B cell (primary cell): ENCODE results near the gene SMOC1. TPM values are rescaled to one million over a fixed set of nuclear protein-coding genes. Genes with fewer than 3 reads are reported as not detected.

Experiments used
- ATAC-seq: fragments of 200-7000 bp; cut with Tn5 transposase; one replicate; pipeline ENCODE4 v1.10.0; 2021; ENCODE audit warnings: low read depth, mild to moderate bottlenecking, moderate number of reproducible peaks, moderate library complexity
- CTCF ChIA-PET: fragments of 350-600 bp; sonication (Branson Sonifier 250); formaldehyde crosslinking; loops from one replicate; lab custom pipeline; 2021; ENCODE audit warnings: antibody characterized with exemption, inconsistent platforms; lab: Charles Lee
- POLR2A ChIA-PET: fragments of 350-600 bp; sonication (Branson Sonifier 250); formaldehyde crosslinking; loops from one replicate; lab custom pipeline; 2021; ENCODE audit warnings: antibody characterized with exemption; lab: Charles Lee
- DNase-seq: peaks from one replicate; pipeline ENCODE4 v3.0.0; 2013
- H2AFZ ChIP-seq: 2 replicates; pipeline ENCODE4 v1.6.1; 2012; ENCODE audit warnings: mild to moderate bottlenecking, low read depth, low read length; ENCODE audit not compliant: insufficient read depth, poor library complexity, severe bottlenecking
- H3K27ac ChIP-seq, 2 donors: 1 replicate in 1 of 2; 2 replicates in 1 of 2; pipeline ENCODE4 v1.5.1; 2012 to 2013; ENCODE audit warnings: low read length in 2 of 2, mild to moderate bottlenecking in 2 of 2, moderate library complexity in 1 of 2
- H3K27me3 ChIP-seq, 4 experiments: fragments of 200-600 bp in 1 of 4; sonication (generic) in 1 of 4; replicated peaks in 1 of 4; 1 replicate in 2 of 4; 2 replicates in 2 of 4; pipeline versions ENCODE4 v1.6.1 to v1.7.0; 2013 to 2016; ENCODE audit warnings: low read length in 3 of 4, mild to moderate bottlenecking in 2 of 4, mixed read lengths in 1 of 4, moderate library complexity in 1 of 4; ENCODE audit not compliant: insufficient read depth in 4 of 4, control insufficient read depth in 3 of 4; ENCODE audit errors: control extremely low read depth in 1 of 4
- H3K36me3 ChIP-seq, 2 experiments: replicated peaks in 1 of 2; 1 replicate in 1 of 2; 2 replicates in 1 of 2; pipeline versions ENCODE4 v1.6.1 to v1.7.1; 2013; ENCODE audit warnings: low read length in 1 of 2; ENCODE audit not compliant: insufficient read depth in 2 of 2, control insufficient read depth in 1 of 2; ENCODE audit errors: control extremely low read depth in 1 of 2, extremely low read depth in 1 of 2
- H3K4me1 ChIP-seq, 2 donors: fragments of 200-600 bp in 1 of 2; sonication (generic) in 1 of 2; 1 replicate in 1 of 2; 2 replicates in 1 of 2; pipeline versions ENCODE4 v1.5.1 to v1.6.1; 2013 to 2017; ENCODE audit warnings: low read length in 2 of 2; ENCODE audit not compliant: control insufficient read depth in 2 of 2, insufficient read depth in 2 of 2
- H3K4me2 ChIP-seq: replicated peaks from 2 replicates; pipeline ENCODE3; 2012; ENCODE audit warnings: mild to moderate bottlenecking, low read depth, low read length; ENCODE audit not compliant: poor library complexity, severe bottlenecking
- H3K4me3 ChIP-seq, 5 experiments: fragments of 200-600 bp in 1 of 5; sonication (generic) in 1 of 5; 1 replicate in 3 of 5; 2 replicates in 2 of 5; pipeline versions ENCODE4 v1.5.1 to v1.7.0; 2011 to 2016; ENCODE audit warnings: low read length in 4 of 5, mild to moderate bottlenecking in 4 of 5, low read depth in 2 of 5, control low read depth in 1 of 5, moderate library complexity in 1 of 5; ENCODE audit not compliant: insufficient read depth in 1 of 5; ENCODE audit errors: control extremely low read depth in 1 of 5, extremely low read depth in 1 of 5
- H3K79me2 ChIP-seq: fragments of 200-600 bp; sonication (generic); one replicate; pipeline ENCODE4 v1.6.0; 2016; ENCODE audit warnings: low read length; ENCODE audit not compliant: control insufficient read depth, insufficient read depth
- H3K9ac ChIP-seq: fragments of 200-600 bp; sonication (generic); 2 replicates; pipeline ENCODE4 v1.6.1; 2017; ENCODE audit warnings: mild to moderate bottlenecking, low read length, moderate library complexity
- H3K9me3 ChIP-seq, 3 donors: one replicate each; pipeline versions ENCODE4 v1.6.1 to v1.7.1; 2013; ENCODE audit warnings: low read length in 2 of 3; ENCODE audit not compliant: control insufficient read depth in 2 of 3, insufficient read depth in 1 of 3; ENCODE audit errors: control extremely low read depth in 1 of 3
- H4K20me1 ChIP-seq: 2 replicates; pipeline ENCODE4 v1.6.0; 2012; ENCODE audit warnings: mild to moderate bottlenecking, low read length; ENCODE audit not compliant: insufficient read depth, control insufficient read depth, poor library complexity, severe bottlenecking
- H3K27ac Mint-ChIP-seq: one replicate; pipeline ENCODE4 v1.8.0; 2021; ENCODE audit warnings: mixed read lengths
- H3K27me3 Mint-ChIP-seq: one replicate; pipeline ENCODE4 v1.8.0; 2021; ENCODE audit warnings: mixed read lengths
- H3K4me1 Mint-ChIP-seq: one replicate; pipeline ENCODE4 v1.8.0; 2021; ENCODE audit warnings: mixed read lengths
- H3K4me3 Mint-ChIP-seq: one replicate; pipeline ENCODE4 v1.8.0; 2021; ENCODE audit warnings: mixed read lengths
- H3K9me3 Mint-ChIP-seq: one replicate; pipeline ENCODE4 v1.8.0; 2022; ENCODE audit warnings: mixed read lengths; ENCODE audit not compliant: insufficient read depth
- CTCF ChIP-seq: fragments of 200-600 bp; IDR thresholded peaks from one replicate; pipeline ENCODE4 v1.8.0; 2022; ENCODE audit warnings: antibody characterized with exemption, mild to moderate bottlenecking
- EZH2 ChIP-seq: IDR thresholded peaks from 2 replicates; pipeline ENCODE4 v1.6.1; 2012; ENCODE audit warnings: borderline replicate concordance, low read depth, mild to moderate bottlenecking, moderate library complexity, low read length; ENCODE audit not compliant: insufficient read depth, poor library complexity, severe bottlenecking
- WGBS: methylation state at CpG from one replicate; pipeline ENCODE4 v1.1.5; 2013; ENCODE audit warnings: missing lambda C conversion rate; ENCODE audit not compliant: insufficient coverage; 5-methylcytosine and 5-hydroxymethylcytosine counted together
- intact Hi-C: fragments of 100-400 bp; cut with micrococcal nuclease; formaldehyde crosslinking; loops from one replicate; pipeline ENCODE4 v1.10.0; 2022
- polyA plus RNA-seq: library from polyadenylated mRNA; depleted of rRNA; stranded (reverse); fragments of >200 nt; gene quantifications from 2 replicates; pipeline ENCODE4 v1.2.3, GENCODE V29; 2012
- total RNA-seq, 2 donors: library from RNA; stranded (reverse); fragments of 120-200 nt in 1 of 2; gene quantifications; 1 replicate in 1 of 2; 2 replicates in 1 of 2; pipeline versions ENCODE4 v1.2.3 to v1.2.4, GENCODE V29; 2013 to 2022

Gene SMOC1
- total and polyA plus RNA-seq, 2 donors (not counting 1 experiment from before 2014, with no cell fraction given), result 0.04 to 0.84 TPM

- CTCF ChIA-PET, result interaction anchor here (0.7 kb wide), 1 partner anchor 24 kb away, joined by 3 read pairs; no protein-coding TSS in a partner anchor
- H4K20me1 ChIP-seq, result no peaks in the 10 kb centered on the region
- POLR2A ChIA-PET, result no interaction called here
- H3K4me1 Mint-ChIP-seq, result no peaks in the 10 kb centered on the region
- no peaks in the 10 kb centered on the region for H3K36me3 ChIP-seq
- H3K27me3 ChIP-seq, result peaks cover 0 to 12% (median 0%) of the 10 kb centered on the region in 4 experiments
- peaks cover 30% of the 10 kb centered on the region for H3K27me3 Mint-ChIP-seq
- H3K4me3 Mint-ChIP-seq, result no peak overlapping the region
- H3K79me2 ChIP-seq, result no peaks in the 10 kb centered on the region
- H2AFZ ChIP-seq, result no peak overlapping the region
- no peak overlapping the region for H3K4me2 ChIP-seq
- H3K27ac Mint-ChIP-seq, result no peak overlapping the region
- H3K4me3 ChIP-seq, result no peak overlapping the region
- DNase-seq, result no peak
- H3K9ac ChIP-seq, result no peak overlapping the region
- no peaks in the 10 kb centered on the region for H3K4me1 ChIP-seq
- H3K27ac ChIP-seq, result no peak overlapping the region
- no peaks in the 10 kb centered on the region for H3K9me3 Mint-ChIP-seq
- H3K9me3 ChIP-seq, result no peaks in the 10 kb centered on the region
- TF ChIP-seq EZH2 (no peak), CTCF (no peak)
- no peak for ATAC-seq
- intact Hi-C loops, result no loop called here
Observed at GRCh38 chr14:69988979-69989378, 109.8 kb downstream of the SMOC1 start.

- POLR2A ChIA-PET, result no interaction called here
- H3K36me3 ChIP-seq, result no peaks in the 10 kb centered on the region
- WGBS, result 80% methylated on average over 1 of the region's 3 CpGs
- CTCF ChIA-PET, result no interaction called here
- H3K4me1 ChIP-seq, result no peaks in the 10 kb centered on the region
- no peak overlapping the region for H3K4me3 Mint-ChIP-seq
- no peak overlapping the region for H3K27ac ChIP-seq
- no peaks in the 10 kb centered on the region for H4K20me1 ChIP-seq
- H3K9ac ChIP-seq, result no peak overlapping the region
- no peaks in the 10 kb centered on the region for H3K4me1 Mint-ChIP-seq
- DNase-seq (no peak), ATAC-seq (no peak)
- peaks cover 33% of the 10 kb centered on the region for H3K27me3 Mint-ChIP-seq
- no peaks in the 10 kb centered on the region for H3K79me2 ChIP-seq
- intact Hi-C loops, result no loop called here
- peaks cover 0 to 12% (median 0%) of the 10 kb centered on the region in 4 experiments for H3K27me3 ChIP-seq
- no peaks in the 10 kb centered on the region for H3K9me3 Mint-ChIP-seq
- H3K4me3 ChIP-seq, result no peak overlapping the region
- no peak overlapping the region for H3K27ac Mint-ChIP-seq
- no peak overlapping the region for H2AFZ ChIP-seq
- TF ChIP-seq CTCF (no peak), EZH2 (no peak)
- no peak overlapping the region for H3K4me2 ChIP-seq
- H3K9me3 ChIP-seq, result no peaks in the 10 kb centered on the region
Observed at GRCh38 chr14:69989622-69990021, 110.4 kb downstream of the SMOC1 start.
